SK-N-SH treated with all-trans-retinoic acid at 6 μM for 48 hours (cell line): ENCODE measurements around the gene LYPD8.

ENCODE experiments used
- ATAC-seq: fragments of 200-7000 bp; cut with Tn5 transposase; 3 replicates; pipeline ENCODE4 v1.9.1; 2020; ENCODE audit warnings: mild to moderate bottlenecking, moderate library complexity
- ARNTL ChIP-seq: fragments of 450-650 bp; formaldehyde crosslinking; IDR thresholded peaks from 2 replicates; pipeline ENCODE4 v1.5.0; 2020; ENCODE audit warnings: low read depth, mild to moderate bottlenecking, moderate library complexity, borderline replicate concordance
- BACH2 ChIP-seq: fragments of 250-450 bp; sonication (Bioruptor Pico); IDR thresholded peaks from 2 replicates; pipeline ENCODE4 v1.9.0; 2021; ENCODE audit warnings: mild to moderate bottlenecking, borderline replicate concordance
- CREB5 ChIP-seq: fragments of 250-450 bp; sonication (Bioruptor Pico); IDR thresholded peaks from 2 replicates; pipeline ENCODE4 v1.5.1; 2020; ENCODE audit warnings: low read depth, mild to moderate bottlenecking, moderate library complexity
- ISL1 ChIP-seq: fragments of 250-450 bp; sonication (Bioruptor Pico); IDR thresholded peaks from 2 replicates; pipeline ENCODE4 v2.1.2; 2022; ENCODE audit warnings: mild to moderate bottlenecking, moderate library complexity
- POU6F1 ChIP-seq: fragments of 250-450 bp; sonication (Bioruptor Pico); IDR thresholded peaks from 2 replicates; pipeline ENCODE4 v1.8.0; 2021; ENCODE audit warnings: low read depth, mild to moderate bottlenecking, moderate library complexity, borderline replicate concordance
- RARB ChIP-seq: fragments of 250-450 bp; sonication (Bioruptor Pico); IDR thresholded peaks from 2 replicates; pipeline ENCODE4 v1.8.0; 2021; ENCODE audit warnings: mild to moderate bottlenecking, moderate library complexity
- SNAI2 ChIP-seq: fragments of 250-450 bp; sonication (Bioruptor Pico); IDR thresholded peaks from 2 replicates; pipeline ENCODE4 v1.5.0; 2020; ENCODE audit warnings: mild to moderate bottlenecking, moderate library complexity
- TOX ChIP-seq: fragments of 250-450 bp; sonication (Bioruptor Pico); IDR thresholded peaks from 2 replicates; pipeline ENCODE4 v1.8.0; 2021; ENCODE audit warnings: mild to moderate bottlenecking, moderate library complexity, borderline replicate concordance
- TSHZ2 ChIP-seq: fragments of 250-450 bp; sonication (Bioruptor Pico); IDR thresholded peaks from 2 replicates; pipeline ENCODE4 v1.5.0; 2020; ENCODE audit warnings: mild to moderate bottlenecking, moderate library complexity
- ZC3H10 ChIP-seq: fragments of 250-450 bp; sonication (Bioruptor Pico); IDR thresholded peaks from 2 replicates; pipeline ENCODE4 v1.5.1; 2021; ENCODE audit warnings: mild to moderate bottlenecking, moderate library complexity
- ZNF70 ChIP-seq: fragments of 450-650 bp; formaldehyde crosslinking; IDR thresholded peaks from 2 replicates; pipeline ENCODE4 v1.5.0; 2020; ENCODE audit warnings: mild to moderate bottlenecking, moderate library complexity

The LYPD8 gene

GRCh38 chr1:248691567-248692155, 63.9 kb downstream of the LYPD8 start:
- no peak for TF ChIP-seq POU6F1
- TF ChIP-seq ISL1 = no peak
- no peak for TF ChIP-seq ZC3H10 (CRISPR knock-in tag)
- TF ChIP-seq ZNF70 (CRISPR knock-in tag) = no peak
- no peak for TF ChIP-seq SNAI2 (CRISPR knock-in tag)
- TF ChIP-seq ARNTL (CRISPR knock-in tag) = no peak
- TF ChIP-seq RARB = no peak
- no peak for TF ChIP-seq CREB5 (CRISPR knock-in tag)
- no peak for TF ChIP-seq TSHZ2 (CRISPR knock-in tag)
- TF ChIP-seq TOX (CRISPR knock-in tag) = no peak
- no peak for TF ChIP-seq BACH2 (CRISPR knock-in tag)
- ATAC-seq = no peak
